GM18873 (cell line): ENCODE data around the gene MROH8.
"Not testable (repeated sequence)": the region's sequence is repeated elsewhere in the genome, so short reads cannot be mapped to it uniquely, and the experiment has no call there.

Experiments used
- ATAC-seq: cut with Tn5 transposase; IDR thresholded peaks from one replicate; pipeline ENCODE4 v1.9.1; 2021; ENCODE audit warnings: mild to moderate bottlenecking, moderate library complexity, moderate number of reproducible peaks; ENCODE audit not compliant: unreplicated experiment, low FRiP score

MROH8 gene

DNA sequence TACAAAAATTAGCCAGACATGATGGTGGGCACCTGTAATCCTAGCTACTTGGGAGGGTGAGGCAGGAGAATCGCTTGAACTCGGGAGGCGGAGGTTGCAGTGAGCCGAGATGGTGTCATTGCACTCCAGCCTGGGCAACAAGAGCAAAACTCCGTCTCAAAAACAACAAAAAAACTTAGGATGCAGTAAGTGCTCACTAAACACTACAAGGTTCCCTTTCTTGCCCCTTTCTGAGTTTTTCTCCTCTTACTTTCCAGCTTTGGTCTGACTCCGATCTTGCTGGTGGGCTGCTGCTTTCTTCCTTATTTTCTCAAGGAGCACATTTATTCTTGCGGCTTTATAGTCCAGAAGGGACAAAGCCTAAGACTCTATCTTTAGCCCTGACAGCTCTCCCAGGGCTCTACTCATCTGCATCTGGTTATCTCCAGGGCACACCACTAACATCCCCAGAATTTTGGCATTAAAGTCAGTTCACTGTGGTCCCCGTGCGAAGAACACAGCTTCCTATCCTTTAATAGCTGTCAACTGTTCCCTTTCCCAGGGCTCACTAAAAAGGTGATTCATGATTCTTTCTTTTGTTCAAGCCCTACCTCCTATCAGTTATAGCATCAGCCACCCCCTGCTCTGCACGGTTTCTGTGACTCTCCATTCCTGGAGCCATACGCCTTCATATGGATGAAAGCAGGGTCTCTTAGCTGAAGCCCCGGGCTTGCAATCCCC is 17.4 kb downstream of the MROH8 start:
- no peak for ATAC-seq

DNA sequence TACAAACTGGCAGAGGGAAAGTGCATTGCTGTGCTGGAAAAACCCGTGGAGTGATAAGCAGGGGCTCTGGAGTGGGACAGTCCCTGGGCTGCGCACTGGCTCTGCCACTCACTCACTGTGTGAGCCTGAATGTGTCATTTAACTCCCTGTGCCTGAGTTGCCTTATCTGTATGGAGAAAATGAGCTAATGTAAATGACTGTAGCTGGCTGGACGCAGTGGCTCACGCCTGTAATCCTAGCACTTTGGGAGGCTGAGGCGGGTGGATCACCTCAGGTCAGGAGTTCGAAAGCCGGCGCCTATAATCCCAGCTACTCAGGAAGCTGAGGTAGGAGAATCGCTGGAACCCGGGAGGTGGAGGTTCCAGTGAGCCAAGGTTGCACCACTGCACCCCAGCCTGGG is 18.7 kb downstream of the MROH8 start:
- no peak for ATAC-seq

DNA sequence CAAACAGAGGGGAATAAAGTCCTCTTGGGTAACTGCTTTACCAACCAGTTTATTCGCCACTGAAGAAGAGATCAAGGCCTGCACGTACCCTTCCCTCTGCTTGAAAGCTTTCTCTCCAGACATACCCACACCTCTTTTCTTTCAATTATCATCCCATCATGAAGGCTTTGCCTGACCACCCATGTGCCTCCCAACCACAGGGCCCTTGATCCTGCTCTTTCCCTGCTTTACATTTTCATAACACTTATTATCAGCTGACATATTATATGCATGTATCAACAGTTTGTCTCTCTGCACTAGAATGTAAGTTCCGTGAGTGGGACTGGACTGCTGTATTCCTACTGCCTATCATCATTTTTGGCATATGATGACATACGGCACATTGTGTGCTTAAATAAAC is 21.1 kb downstream of the MROH8 start:
- no peak for ATAC-seq

DNA sequence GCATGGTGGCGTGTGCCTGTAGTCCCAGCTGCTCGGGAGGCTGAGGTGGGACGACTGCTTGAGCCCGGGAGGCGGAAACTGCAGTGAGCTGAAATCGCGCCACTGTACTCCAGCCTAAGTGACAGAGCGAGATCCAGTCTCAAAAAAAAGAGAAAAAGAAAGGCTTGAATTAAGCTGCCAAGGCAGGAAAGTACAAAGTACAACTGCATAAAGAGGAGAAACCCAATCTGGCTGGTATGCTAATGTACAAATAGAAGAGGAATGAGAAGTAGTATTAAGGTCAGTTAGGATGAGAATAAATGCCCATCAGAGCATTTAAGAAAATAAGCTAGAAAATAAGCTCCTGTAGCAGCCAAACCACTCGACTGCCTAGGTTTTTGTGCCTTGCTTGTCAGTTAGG is 23.4 kb downstream of the MROH8 start:
- no peak for ATAC-seq

DNA sequence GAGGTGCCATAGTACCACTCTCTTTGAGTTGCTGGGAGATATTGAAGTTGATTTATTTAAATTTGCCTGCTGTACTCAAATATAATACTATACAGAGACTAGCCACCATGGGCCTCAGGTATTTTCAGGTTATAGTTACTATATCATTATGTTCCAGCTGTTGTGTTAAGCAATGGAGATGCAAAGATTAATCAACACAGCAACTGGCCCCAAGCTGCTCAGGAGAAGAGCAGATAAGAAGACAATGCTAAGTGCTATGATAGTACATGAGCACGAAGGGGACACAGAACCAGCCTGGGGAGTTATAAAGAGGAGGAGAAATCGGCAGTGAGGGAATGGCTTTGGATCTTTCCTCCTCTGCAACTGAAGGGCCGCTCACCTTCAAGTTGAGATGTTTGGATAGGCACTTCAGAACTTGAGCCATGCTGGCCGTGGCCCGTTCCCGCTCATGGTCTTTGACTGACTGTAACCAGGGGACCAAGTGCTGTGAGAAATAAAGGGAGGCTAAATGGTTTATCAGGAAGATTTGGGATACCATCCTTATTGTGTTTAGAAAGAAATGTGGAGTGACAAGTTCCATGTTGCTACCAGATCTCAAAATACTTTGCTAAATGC is 24.6 kb downstream of the MROH8 start:
- no peak for ATAC-seq

DNA sequence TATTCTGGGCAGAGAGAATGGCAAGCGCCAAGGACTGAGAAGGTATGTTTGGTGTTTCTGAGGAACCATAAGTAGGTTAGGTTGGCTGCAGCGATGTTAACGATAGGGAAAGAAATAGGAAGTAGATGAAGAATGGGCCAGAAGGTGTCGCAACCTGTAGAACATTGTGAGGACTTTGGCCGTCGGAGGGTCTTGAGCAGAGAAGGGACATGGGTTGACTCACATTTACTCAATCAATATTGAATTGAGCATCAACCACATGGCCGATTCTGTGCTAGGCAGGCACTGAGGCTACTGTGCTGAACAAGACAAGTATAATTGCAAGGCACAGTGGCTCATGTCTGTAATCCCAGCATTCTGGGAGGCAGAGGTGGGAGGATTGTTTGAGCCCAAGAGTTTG is 27.1 kb downstream of the MROH8 start:
- no peak for ATAC-seq

DNA sequence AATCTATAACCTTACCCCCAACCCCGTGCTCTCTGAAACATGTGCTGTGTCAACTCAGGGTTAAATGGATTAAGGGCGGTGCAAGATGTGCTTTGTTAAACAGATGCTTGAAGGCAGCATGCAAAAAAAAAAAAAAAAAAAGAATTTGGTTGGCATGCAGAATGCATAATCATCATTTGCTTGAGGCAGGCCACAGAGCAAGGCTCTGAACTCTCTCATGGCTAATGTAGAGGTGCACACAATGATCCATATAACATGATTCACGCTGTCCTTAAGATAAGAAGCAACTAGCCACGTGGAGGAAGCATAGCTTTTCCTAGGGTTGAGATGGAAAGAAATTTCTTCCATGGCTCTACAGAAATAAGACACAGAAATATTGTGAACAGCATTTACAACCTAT is 27.8 kb downstream of the MROH8 start:
- ATAC-seq: no peak

DNA sequence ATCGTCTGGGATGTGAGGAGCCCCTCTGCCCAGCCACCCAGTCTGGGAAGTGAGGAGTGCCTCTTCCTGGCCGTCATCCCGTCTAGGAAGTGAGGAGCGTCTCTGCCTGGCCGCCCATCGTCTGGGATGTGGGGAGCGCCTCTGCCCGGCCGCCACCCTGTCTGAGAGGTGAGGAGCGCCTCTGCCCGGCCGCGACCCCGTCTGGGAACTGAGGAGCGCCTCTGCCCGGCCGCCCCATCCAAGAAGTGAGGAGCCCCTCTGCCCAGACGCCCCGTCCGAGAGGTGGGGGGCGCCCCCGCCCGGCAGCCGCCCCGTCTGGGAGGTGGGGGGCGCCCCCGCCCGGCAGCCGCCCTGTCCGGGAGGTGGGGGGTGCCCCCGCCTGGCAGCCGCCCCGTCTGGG is 28.5 kb downstream of the MROH8 start:
- ATAC-seq: not testable (repeated sequence)

DNA sequence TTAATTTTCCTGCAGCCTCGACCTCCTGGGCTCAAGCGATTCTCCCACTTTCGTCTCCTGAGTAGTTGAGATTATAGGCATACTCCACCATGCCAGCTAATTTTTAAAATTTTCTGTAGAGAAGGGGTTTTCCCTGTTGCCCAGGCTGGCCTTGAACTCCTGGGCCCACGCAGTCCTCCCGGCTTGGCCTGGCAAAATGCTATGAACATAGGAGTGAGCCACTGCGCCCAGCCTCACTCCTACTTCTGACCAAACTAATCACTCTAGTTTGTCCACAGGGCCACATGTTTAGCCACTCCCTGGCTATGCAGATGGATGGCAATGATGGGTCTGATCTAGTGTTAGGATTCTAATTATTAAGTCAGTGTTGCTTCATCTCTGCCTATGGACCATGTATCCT is 32.1 kb downstream of the MROH8 start:
- no peak for ATAC-seq

DNA sequence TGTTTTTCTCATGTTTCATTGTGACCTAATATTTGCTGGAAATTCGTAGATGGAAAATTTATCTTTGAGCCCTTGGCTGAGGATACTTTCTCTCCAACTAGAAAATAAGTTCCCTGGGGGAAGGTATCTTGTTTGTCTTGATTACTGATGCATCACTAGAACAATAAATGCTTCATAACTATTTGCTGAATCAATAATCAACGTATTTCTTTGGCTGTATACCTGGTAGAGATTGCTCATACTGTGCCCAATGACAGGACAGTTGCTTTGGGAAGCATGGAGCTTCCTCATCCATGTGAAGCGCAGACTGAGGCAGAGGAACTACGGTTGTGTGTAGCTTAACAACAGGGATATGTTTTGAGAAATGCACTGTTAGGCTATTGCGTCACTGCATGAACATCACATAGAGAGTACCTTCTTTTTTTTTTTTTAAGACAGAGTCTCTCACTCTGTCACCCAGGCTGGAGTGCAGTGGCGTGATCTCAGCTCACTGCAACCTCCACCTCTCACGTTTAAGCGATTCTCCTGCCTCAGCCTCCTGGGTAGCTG is 34.4 kb downstream of the MROH8 start:
- ATAC-seq: no peak

DNA sequence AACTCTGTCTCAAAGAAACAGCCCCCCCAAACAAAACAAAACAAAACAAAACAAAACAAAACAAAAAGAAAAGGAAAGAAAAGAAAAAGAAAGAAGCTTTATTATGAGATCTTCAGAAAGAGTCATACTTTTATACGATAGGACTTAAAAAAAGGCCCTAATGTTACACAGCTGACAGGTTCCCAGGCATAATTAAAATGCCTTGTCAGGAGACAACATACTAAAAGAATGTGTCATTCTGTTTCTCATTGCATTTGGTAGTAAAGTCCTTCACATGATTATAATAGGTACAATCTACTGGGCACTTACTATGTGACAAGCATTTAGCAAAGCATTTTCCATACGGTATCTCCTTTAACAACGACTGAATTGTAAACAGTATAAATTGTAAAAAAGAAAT is 36.6 kb downstream of the MROH8 start:
- ATAC-seq: no peak

DNA sequence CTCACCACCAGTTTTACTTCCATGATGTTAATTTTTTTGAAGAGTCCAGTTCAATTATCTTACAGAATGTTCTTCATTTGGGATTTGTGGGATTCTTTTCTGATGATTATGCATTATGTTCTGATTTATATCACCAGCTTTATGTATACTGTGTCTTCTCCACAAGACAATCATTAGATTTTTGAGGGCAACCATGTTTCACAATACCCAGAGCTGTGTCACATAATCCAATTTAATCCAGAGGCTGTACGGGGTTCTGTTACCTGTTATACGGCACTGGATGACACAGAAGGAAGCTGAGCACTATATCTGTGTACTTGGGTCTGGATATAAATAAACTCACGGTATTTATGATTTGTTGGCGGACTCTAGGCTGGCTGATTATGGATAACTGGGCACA is 41.8 kb downstream of the MROH8 start:
- no peak for ATAC-seq

DNA sequence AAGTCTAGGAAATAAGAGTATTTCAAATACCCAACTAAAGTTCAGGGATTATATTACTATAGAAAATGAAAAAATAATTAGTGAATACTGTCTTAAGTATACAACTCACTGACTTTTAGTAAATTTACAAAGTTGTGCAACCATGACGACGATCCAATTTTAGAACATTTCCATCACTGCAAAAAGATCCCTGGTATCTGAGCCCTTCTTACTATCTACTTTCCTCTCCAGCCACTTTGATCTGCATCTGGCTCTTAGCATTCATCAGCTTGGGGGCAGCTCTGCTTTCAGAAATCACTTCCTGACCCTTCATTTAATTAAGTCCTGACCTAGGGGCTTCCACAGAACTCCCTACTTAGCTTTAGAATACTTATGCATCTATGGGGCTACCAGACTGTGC is 45.4 kb downstream of the MROH8 start:
- no peak for ATAC-seq

DNA sequence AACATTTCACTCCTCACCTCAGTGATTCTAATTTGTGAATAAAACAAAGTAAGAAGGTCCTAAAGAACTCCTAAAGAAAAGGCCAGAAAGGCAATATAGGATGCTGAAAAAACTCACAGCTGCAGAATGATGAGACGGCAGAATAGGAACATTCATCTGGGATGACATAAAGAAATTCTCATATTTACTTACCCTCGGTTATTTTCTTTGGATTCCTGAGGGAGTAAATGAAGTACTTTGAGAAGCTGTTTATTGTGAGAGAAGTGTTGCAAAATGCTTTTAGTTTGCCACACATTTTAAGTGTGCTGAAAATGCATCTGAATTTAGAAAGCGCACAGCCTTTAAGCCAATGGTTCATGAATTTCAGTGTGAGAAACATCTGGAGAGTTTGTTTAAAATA is 47.9 kb downstream of the MROH8 start:
- no peak for ATAC-seq

DNA sequence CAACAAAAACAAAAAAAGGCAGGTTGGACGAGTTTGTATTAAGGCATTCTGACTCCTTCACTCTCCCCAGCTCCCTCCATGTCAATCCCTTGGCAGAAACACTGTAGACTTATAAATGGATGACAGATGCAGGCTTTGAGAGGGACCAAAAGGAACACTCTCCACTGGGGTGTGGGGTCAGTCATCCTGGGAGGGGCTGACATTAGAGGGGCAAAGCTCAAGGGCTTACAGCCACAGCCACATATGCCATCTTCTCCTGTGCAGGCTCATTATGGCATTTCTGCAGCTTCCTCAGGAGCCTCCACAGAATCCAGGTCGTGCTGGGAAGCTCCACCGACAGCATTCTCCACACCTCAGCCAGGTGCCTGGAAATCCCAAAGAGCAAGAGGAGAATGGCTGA is 50.5 kb downstream of the MROH8 start:
- ATAC-seq: no peak

DNA sequence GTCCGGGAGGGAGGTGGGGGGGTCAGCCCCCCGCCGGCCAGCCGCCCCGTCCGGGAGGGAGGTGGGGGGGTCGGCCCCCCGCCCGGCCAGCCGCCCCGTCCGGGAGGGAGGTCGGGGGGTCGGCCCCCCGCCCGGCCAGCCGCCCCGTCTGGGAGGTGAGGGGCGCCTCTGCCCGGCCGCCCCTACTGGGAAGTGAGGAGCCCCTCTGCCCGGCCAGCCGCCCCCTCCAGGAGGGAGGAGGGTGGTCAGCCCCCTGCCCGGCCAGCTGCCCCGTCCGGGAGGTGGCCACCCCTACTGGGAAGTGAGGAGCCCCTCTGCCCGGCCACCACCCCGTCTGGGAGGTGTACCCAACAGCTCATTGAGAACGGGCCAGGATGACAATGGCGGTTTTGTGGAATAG is 53.1 kb downstream of the MROH8 start:
- ATAC-seq: not testable (repeated sequence)

DNA sequence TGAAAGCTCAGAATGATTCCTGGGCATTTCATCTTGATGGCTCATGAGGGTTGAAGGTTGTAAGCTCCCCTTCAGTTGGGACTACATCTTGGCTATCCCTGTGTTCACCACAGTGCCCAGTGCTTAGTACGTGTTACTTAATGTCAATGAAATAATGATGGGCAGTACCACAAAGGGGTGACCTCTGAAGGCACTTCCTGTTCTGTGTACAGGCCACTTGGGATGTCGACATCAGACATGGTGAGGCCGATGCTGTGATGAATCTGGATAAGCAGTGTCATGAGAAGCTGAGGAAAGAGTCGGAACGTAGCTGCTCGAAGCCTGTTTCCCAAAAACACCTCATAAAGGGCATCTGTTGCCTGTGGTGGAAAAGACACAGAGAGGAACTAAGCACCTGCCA is 55.9 kb downstream of the MROH8 start:
- no peak for ATAC-seq

DNA sequence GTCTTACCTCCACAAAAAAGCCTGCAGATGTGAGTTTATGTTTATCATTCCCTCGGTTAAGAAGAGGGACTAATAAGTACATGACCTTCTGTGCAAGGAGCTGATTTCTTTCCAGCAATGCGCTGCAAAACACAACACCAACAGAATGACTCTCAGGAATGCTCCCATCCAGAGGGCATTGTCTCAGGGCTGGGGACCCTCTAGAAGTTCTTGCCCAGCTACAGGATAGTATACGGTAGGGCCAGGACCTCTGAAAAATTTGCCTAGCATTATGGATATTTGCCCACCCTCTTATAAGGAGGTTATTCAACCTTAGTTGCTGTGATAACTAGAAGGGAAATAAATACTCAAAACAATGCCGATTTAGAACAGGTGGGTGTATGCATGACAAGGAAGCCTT is 58.9 kb downstream of the MROH8 start:
- ATAC-seq: no peak

DNA sequence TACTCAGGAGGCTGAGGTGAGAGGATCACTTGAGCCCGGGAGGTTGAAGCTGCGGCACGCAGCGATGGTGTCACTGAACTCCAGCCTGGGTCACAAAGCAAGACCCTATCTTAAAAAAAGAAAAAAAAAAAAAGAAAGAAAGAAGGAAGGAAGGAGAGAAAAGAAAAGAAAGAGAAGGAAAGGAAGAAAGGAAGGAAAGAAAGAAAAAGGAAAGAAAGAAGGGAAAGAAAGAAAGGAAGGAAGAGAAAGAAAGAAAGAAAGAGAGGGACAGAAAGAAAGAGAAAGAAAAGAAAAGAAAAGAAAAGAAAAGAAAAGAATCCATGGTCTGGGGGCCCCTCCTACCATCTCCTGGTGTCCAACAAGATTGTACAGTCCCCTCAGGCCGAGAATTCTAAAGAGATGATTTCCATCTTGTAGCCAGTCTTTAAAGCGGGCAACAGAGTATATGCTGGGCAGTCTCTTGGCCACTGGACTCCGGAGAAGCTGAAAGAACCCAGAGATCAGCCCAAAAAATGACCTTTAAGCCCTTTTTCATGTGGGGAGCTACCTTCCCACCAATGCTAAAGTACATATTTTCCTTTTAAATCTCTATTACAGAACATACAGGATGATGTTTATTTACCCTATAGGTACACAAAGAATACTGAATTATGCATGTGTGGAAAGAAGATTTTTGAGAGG is 59.9 kb downstream of the MROH8 start:
- ATAC-seq: no peak

DNA sequence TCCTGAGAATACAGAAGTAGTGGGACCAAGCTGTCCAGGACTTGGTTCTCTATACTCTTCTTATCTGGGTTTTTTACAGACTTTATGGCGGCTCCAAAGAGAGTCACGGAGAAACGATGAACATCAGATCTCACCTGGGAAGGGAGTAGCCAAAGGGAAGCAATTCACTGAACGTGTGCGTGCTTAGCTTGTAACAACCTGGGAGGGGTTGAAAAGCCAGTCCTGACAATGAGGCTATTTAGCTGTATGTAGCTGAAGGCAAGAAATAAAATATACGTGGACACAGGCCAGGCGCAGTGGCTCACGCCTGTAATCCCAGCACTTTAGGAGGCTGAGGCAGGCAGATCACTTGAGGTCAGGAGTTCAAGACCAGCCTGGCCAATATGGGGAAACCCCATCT is 65.3 kb downstream of the MROH8 start:
- ATAC-seq: no peak

DNA sequence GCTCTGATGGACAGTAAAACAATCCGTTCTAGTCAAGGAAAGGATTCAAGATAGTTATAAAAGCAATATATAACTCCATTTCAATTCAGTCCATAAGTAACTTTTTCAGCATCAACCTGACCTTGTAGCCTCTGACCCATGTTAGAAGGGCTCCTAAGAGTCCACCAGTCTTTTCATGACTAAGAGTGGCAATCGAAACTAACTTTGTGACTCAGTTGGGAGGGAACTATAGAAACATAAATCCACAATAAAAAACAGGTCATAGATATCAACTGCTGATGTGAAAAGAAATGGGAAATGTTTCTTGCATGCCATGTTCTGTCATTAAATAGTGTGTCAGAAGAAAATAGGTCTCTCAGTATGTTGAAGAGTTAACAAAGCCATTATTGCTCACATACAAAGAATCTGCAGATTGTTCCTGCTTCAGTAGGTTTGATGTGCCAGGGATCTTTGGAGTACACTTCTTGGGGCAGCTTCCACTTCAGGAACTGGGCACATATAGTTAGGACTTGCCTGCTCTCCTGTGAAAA is 67.4 kb downstream of the MROH8 start:
- no peak for ATAC-seq
